CD4-positive, alpha-beta memory T cell (primary cell): Measurements from ENCODE around the gene DGKB. TPM values are rescaled to one million over a fixed set of nuclear protein-coding genes. Genes with fewer than 3 reads are reported as not detected.

Source experiments
- CTCF ChIA-PET: fragments of 350-600 bp; sonication (Branson Sonifier 250); formaldehyde crosslinking; loops from one replicate; lab custom pipeline; 2021; ENCODE audit warnings: inconsistent platforms; ENCODE audit not compliant: partially characterized antibody; lab: Charles Lee
- POLR2A ChIA-PET: fragments of 350-600 bp; sonication (Branson Sonifier 250); formaldehyde crosslinking; loops from one replicate; lab custom pipeline; 2021; ENCODE audit not compliant: partially characterized antibody; lab: Charles Lee
- DNase-seq, 5 donors: peaks; one replicate each; pipeline versions ENCODE4 v3.0.0 to v3.0.0-alpha.2; 2020 to 2022; ENCODE audit warnings: mixed read lengths in 1 of 5
- H3K27ac ChIP-seq: one replicate; pipeline ENCODE4 v1.7.0; 2013; ENCODE audit warnings: low read depth, low read length
- H3K27me3 ChIP-seq: 2 replicates; pipeline ENCODE4 v1.7.0; 2013; ENCODE audit warnings: mild to moderate bottlenecking, low read length, moderate library complexity; ENCODE audit not compliant: insufficient read depth
- H3K36me3 ChIP-seq: 2 replicates; pipeline ENCODE4 v1.7.0; 2013; ENCODE audit warnings: mild to moderate bottlenecking, low read length, moderate library complexity; ENCODE audit not compliant: insufficient read depth
- H3K4me1 ChIP-seq: 2 replicates; pipeline ENCODE4 v1.7.0; 2013; ENCODE audit warnings: mild to moderate bottlenecking, low read length, moderate library complexity; ENCODE audit not compliant: insufficient read depth
- H3K4me3 ChIP-seq, 2 donors: one replicate each; pipeline ENCODE4 v1.7.0; 2013; ENCODE audit warnings: low read length in 2 of 2, mild to moderate bottlenecking in 1 of 2
- H3K9me3 ChIP-seq, 2 donors: one replicate each; pipeline ENCODE4 v1.7.0; 2013; ENCODE audit warnings: low read length in 2 of 2, control low read depth in 1 of 2; ENCODE audit not compliant: control insufficient read depth in 1 of 2
- H3K27ac Mint-ChIP-seq, 7 donors: one replicate each; pipeline ENCODE4 v1.8.0; 2020 to 2021; ENCODE audit warnings: mixed read lengths in 7 of 7, mild to moderate bottlenecking in 6 of 7, inconsistent platforms in 3 of 7, moderate library complexity in 3 of 7
- H3K27me3 Mint-ChIP-seq, 2 donors: one replicate each; pipeline ENCODE4 v1.8.0; 2020 to 2021; ENCODE audit warnings: mixed read lengths in 2 of 2
- H3K36me3 Mint-ChIP-seq, 2 donors: one replicate each; pipeline ENCODE4 v1.8.0; 2020 to 2021; ENCODE audit warnings: mixed read lengths in 2 of 2, inconsistent platforms in 1 of 2, mild to moderate bottlenecking in 1 of 2
- H3K4me1 Mint-ChIP-seq, 4 donors: one replicate each; pipeline ENCODE4 v1.8.0; 2020 to 2021; ENCODE audit warnings: mixed read lengths in 4 of 4, mild to moderate bottlenecking in 1 of 4
- H3K4me3 Mint-ChIP-seq, 8 donors: one replicate each; pipeline ENCODE4 v1.8.0; 2020 to 2021; ENCODE audit warnings: mixed read lengths in 8 of 8, mild to moderate bottlenecking in 7 of 8, moderate library complexity in 6 of 8, inconsistent platforms in 3 of 8
- H3K9me3 Mint-ChIP-seq, 8 donors: one replicate each; pipeline ENCODE4 v1.8.0; 2020 to 2021; ENCODE audit warnings: mixed read lengths in 8 of 8, mild to moderate bottlenecking in 5 of 8, inconsistent platforms in 3 of 8, moderate library complexity in 1 of 8
- intact Hi-C: fragments of 100-400 bp; cut with micrococcal nuclease; formaldehyde crosslinking; loops from one replicate; pipeline ENCODE4 v1.15.1; 2023
- polyA plus RNA-seq, 2 donors: library from polyadenylated mRNA; unstranded; fragments of 300-500 nt; fragmentation: Illumina TruSeq; gene quantifications; one replicate each; pipeline ENCODE4 v1.2.3, GENCODE V29; 2021
- total RNA-seq, 2 experiments: library from RNA; stranded (reverse); gene quantifications; one replicate each; pipeline ENCODE4 v1.2.3, GENCODE V29; 2021

Gene DGKB
- total and polyA plus RNA-seq, 4 experiments from 2014 or later = not detected

DNA sequence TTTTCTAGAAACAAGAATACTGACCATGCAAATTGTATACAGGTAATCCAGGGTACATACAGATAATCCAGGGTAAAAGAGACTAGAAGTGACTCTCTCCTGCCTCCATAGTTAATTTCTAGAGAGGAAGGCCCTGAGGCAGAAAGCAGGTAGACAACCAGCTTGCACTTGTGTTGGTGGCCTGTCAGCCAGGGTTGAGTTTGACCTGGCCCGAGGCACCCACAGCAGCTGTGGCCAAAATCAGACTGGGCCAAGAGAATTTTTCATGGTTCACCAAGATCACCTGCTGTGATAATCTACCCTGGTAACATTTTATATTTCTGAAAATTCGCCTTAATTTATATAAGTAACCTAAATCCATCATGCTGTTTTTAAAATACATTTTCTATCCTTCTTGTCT lies 526.6 kb downstream of the DGKB start:
- CTCF ChIA-PET = interaction anchor here (0.5 kb wide), 1 partner anchor 198 kb away, joined by 3 read pairs; no protein-coding TSS in a partner anchor
- POLR2A ChIA-PET = no interaction called here

DNA sequence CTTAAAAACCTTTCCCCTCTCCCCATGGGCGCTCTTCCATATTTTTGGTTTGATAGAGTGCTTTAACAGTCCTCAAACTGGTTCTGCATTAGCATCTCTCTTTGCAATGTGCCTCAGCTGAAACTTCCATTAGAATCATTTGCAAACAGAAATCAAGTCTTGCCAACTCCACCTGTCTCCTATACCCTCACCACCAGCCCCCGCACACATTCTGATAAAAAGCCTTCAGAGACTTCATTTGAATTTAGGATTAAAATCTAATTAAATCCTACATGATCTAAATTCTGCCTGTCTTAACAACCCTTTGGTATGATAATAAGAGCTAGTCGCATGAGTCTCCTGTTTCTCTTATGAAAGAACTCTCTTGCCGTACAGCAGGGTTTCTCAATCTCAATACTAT lies 528.2 kb downstream of the DGKB start:
- H3K9me3 Mint-ChIP-seq = peaks cover 0 to 7% (median 0%) of the 10 kb centered on the region in 8 donors
- H3K4me3 Mint-ChIP-seq = no peak overlapping the region
- intact Hi-C loops = no loop called here
- no peak overlapping the region for H3K4me3 ChIP-seq
- H3K27me3 ChIP-seq = no peaks in the 10 kb centered on the region
- no peaks in the 10 kb centered on the region for H3K36me3 ChIP-seq
- ChIA-PET POLR2A (no interaction called here), CTCF (no interaction called here)
- no peaks in the 10 kb centered on the region for H3K36me3 Mint-ChIP-seq
- no peaks in the 10 kb centered on the region for H3K9me3 ChIP-seq
- H3K27ac ChIP-seq = no peak overlapping the region
- no peak for DNase-seq
- peaks cover 0 to 2% of the 10 kb centered on the region in 2 donors for H3K27me3 Mint-ChIP-seq
- peaks cover 5 to 11% (median 9%) of the 10 kb centered on the region in 4 donors for H3K4me1 Mint-ChIP-seq
- H3K27ac Mint-ChIP-seq = no peak overlapping the region
- H3K4me1 ChIP-seq = no peaks in the 10 kb centered on the region

More for the DNA sequence above, 526.6 kb downstream of the DGKB start:
- H3K4me1 ChIP-seq = no peaks in the 10 kb centered on the region
- H3K27ac ChIP-seq = no peak overlapping the region
- no peaks in the 10 kb centered on the region for H3K36me3 ChIP-seq
- no peaks in the 10 kb centered on the region for H3K9me3 ChIP-seq
- Mint-ChIP-seq H3K27ac (peak overlapping the region in 2 of 7 donors; percentile 39 to 55), H3K27me3 (peaks cover 0 to 2% of the 10 kb centered on the region in 2 donors), H3K4me3 (peak overlapping the region in 4 of 8 donors; percentile 35 to 72 (median 63)), H3K4me1 (peaks cover 5 to 11% (median 9%) of the 10 kb centered on the region in 4 donors), H3K9me3 (no peaks in the 10 kb centered on the region), H3K36me3 (no peaks in the 10 kb centered on the region)
- no peak overlapping the region for H3K4me3 ChIP-seq
- DNase-seq = no peak
- intact Hi-C loops = no loop called here
- H3K27me3 ChIP-seq = no peaks in the 10 kb centered on the region

DNA sequence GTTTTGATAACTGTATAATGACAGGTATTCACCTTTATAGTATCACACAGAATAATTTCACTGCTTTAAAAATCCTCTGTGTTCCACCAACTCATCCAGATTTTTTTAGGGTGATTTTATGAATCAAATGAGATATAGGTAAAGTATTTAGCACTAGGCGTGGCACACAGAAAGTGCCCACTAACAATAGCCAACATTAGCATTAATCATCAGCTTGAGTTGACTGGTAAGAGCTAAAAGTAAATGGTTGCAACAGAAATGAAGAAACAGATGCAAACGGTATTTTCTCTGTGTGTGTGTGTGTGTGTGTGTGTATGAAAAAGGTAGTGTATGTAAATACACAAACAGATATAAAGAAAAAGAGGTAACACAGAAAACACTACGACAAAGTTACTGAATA lies 534.3 kb downstream of the DGKB start:
- CTCF ChIA-PET = no interaction called here
- peaks cover 0 to 2% of the 10 kb centered on the region in 2 donors for H3K27me3 Mint-ChIP-seq

DNA sequence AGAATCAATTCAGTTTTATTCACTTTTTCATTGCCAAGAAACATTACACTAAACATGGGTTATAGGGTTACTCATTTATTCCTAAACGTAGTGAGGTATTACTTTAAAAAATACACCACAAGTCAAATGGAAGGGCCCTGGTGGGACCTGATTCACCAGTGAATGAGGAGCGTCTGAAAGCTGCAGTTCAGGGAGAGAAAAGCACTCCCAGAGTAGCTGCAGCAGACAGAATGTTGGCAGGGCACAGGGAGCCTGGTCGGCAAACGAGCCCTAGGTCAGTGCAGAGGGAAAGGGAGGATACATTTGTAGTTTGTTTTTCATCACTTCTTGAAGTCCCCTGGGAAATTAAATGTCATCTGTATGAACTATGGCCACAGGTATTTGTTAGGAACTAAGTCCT lies 551.4 kb downstream of the DGKB start:
- no peaks in the 10 kb centered on the region for H3K27me3 ChIP-seq
- no peaks in the 10 kb centered on the region for H3K4me1 ChIP-seq
- Mint-ChIP-seq H3K4me3 (no peak overlapping the region), H3K27ac (no peak overlapping the region), H3K4me1 (no peaks in the 10 kb centered on the region), H3K27me3 (peaks cover 0 to 2% of the 10 kb centered on the region in 2 donors), H3K9me3 (peaks cover 0 to 2% (median 0%) of the 10 kb centered on the region in 8 donors), H3K36me3 (no peaks in the 10 kb centered on the region)
- POLR2A ChIA-PET = no interaction called here
- H3K27ac ChIP-seq = no peak overlapping the region
- H3K36me3 ChIP-seq = no peaks in the 10 kb centered on the region
- H3K9me3 ChIP-seq = no peaks in the 10 kb centered on the region
- intact Hi-C loops = no loop called here
- H3K4me3 ChIP-seq = no peak overlapping the region
- DNase-seq = no peak
- CTCF ChIA-PET = no interaction called here

More for the DNA sequence above, 534.3 kb downstream of the DGKB start:
- H3K4me1 Mint-ChIP-seq = no peaks in the 10 kb centered on the region
- peaks cover 0 to 10% (median 2%) of the 10 kb centered on the region in 8 donors for H3K9me3 Mint-ChIP-seq
- DNase-seq = no peak
- no peak overlapping the region for H3K4me3 Mint-ChIP-seq
- H3K36me3 Mint-ChIP-seq = no peaks in the 10 kb centered on the region
- intact Hi-C loops = no loop called here
- H3K27ac Mint-ChIP-seq = no peak overlapping the region
- POLR2A ChIA-PET = no interaction called here
- Histone ChIP-seq H3K27me3 (no peaks in the 10 kb centered on the region), H3K4me3 (no peak overlapping the region), H3K9me3 (no peaks in the 10 kb centered on the region), H3K36me3 (no peaks in the 10 kb centered on the region), H3K4me1 (no peaks in the 10 kb centered on the region), H3K27ac (no peak overlapping the region)

DNA sequence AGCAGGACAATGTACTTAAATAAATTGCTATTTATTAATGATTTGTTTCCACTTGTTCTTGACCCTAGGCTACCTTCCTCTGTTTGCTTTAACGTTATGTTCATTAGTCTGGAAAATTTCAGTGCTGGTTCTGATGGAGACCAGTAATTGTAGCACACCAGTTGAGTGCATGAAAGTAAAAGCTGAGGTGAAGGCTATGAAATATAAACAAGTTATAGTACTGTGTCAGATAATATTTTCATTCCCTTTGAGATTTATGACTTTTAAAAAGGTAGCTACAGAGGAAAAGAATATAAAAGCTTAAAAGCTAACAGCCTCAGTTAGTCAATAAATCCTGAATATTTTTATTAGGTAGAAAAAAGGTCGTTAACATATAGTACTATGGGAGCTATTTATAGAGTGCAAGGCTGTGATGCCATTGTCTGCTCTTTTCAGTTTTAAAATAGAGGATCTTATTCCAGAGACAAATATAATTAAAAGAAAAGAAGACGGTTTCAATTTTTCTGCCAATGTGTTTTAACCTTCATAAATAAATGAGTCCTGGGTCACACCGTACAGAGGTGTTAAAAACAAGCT lies 561.3 kb downstream of the DGKB start:
- POLR2A ChIA-PET = no interaction called here
- CTCF ChIA-PET = no interaction called here
- no peaks in the 10 kb centered on the region for H3K36me3 Mint-ChIP-seq
- H3K27ac Mint-ChIP-seq = no peak overlapping the region
- DNase-seq = no peak
- Histone ChIP-seq H3K9me3 (no peaks in the 10 kb centered on the region), H3K4me3 (no peak overlapping the region), H3K4me1 (no peaks in the 10 kb centered on the region), H3K36me3 (no peaks in the 10 kb centered on the region), H3K27ac (no peak overlapping the region), H3K27me3 (no peaks in the 10 kb centered on the region)
- peaks cover 0 to 1% of the 10 kb centered on the region in 2 donors for H3K27me3 Mint-ChIP-seq
- H3K9me3 Mint-ChIP-seq = peaks cover 0 to 3% (median 0%) of the 10 kb centered on the region in 8 donors
- intact Hi-C loops = no loop called here
- no peak overlapping the region for H3K4me3 Mint-ChIP-seq
- H3K4me1 Mint-ChIP-seq = no peaks in the 10 kb centered on the region

DNA sequence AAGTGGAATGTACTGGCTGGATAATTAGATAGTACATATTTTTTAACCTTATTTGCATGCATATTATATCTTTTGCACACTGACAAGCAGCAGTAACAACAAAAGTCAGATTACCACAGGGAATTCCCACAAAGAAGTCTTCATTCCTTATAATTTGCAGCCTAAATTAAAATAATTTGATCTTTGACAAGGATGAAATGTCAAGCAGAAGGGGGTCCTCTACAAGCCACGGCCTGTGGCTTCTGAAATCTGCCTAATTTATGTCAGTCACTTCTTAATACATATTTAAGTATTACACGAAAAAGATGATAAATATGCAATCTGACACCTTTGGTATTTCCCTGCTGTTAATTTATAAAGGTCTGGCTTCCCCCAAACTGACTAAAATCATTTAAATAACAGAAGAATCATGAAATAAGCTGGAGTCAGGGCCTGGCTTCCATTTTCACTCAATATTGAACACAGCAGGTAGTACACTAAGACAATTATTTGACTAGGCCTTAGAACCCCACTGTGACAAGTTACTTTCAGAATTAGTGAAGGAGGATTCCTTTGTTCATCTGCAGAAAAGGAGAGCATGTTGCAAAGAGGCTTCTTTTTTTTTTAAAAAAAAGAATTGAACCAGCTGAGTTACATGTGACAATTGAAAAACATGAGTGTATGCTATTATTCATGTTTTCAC lies 562.0 kb downstream of the DGKB start:
- Mint-ChIP-seq H3K4me3 (no peak overlapping the region), H3K27ac (no peak overlapping the region), H3K9me3 (peaks cover 0 to 3% (median 0%) of the 10 kb centered on the region in 8 donors), H3K36me3 (no peaks in the 10 kb centered on the region), H3K27me3 (peaks cover 0 to 1% of the 10 kb centered on the region in 2 donors), H3K4me1 (no peaks in the 10 kb centered on the region)
- Histone ChIP-seq H3K27me3 (no peaks in the 10 kb centered on the region), H3K4me1 (no peaks in the 10 kb centered on the region), H3K4me3 (no peak overlapping the region), H3K27ac (no peak overlapping the region), H3K9me3 (no peaks in the 10 kb centered on the region), H3K36me3 (no peaks in the 10 kb centered on the region)
- ChIA-PET POLR2A (interaction anchor here (0.7 kb wide), 1 partner anchor 207 kb away, joined by 4 read pairs; no protein-coding TSS in a partner anchor), CTCF (no interaction called here)
- no peak for DNase-seq
- intact Hi-C loops = no loop called here

DNA sequence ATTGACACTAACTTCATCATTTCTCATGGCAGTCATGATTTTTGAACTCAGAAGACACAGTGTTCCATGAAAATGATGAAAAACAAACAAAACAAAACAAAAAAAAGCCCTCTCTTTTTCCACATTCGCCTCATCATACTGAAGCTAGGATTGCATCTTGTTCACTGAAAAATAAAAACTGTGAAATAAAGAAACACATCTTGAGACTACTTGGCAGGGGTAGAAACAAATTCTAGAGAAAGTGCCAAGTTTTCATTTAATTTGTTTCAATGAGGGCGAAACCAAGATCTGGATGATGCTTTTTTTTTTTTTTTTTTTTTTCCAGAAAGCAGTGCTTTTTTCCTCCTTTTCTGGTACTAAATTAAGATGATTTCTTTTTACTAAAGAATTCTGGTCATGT lies 562.7 kb downstream of the DGKB start:
- no peaks in the 10 kb centered on the region for H3K4me1 Mint-ChIP-seq
- ChIA-PET CTCF (no interaction called here), POLR2A (no interaction called here)
- H3K36me3 ChIP-seq = no peaks in the 10 kb centered on the region
- H3K27me3 Mint-ChIP-seq = peaks cover 0 to 1% of the 10 kb centered on the region in 2 donors
- no peak overlapping the region for H3K27ac Mint-ChIP-seq
- no peak overlapping the region for H3K4me3 ChIP-seq
- no peaks in the 10 kb centered on the region for H3K4me1 ChIP-seq
- H3K36me3 Mint-ChIP-seq = no peaks in the 10 kb centered on the region
- H3K27ac ChIP-seq = no peak overlapping the region
- peaks cover 0 to 3% (median 0%) of the 10 kb centered on the region in 8 donors for H3K9me3 Mint-ChIP-seq
- H3K4me3 Mint-ChIP-seq = no peak overlapping the region
- H3K27me3 ChIP-seq = no peaks in the 10 kb centered on the region
- H3K9me3 ChIP-seq = no peaks in the 10 kb centered on the region
- DNase-seq = no peak
- intact Hi-C loops = no loop called here
